GM12878 (cell line): ENCODE results near the gene RSBN1L. TPM values are rescaled to one million over a fixed set of nuclear protein-coding genes. Genes with fewer than 3 reads are reported as not detected.
A peak's percentile ranks its signal among the peaks of the same experiment; 100 is the strongest.

Experiments
- ATAC-seq: fragments of 200-7000 bp; cut with Tn5 transposase; 3 replicates; pipeline ENCODE4 v1.9.1; 2020; ENCODE audit warnings: mild to moderate bottlenecking, moderate library complexity
- BruUV-seq: library from RNA; stranded (reverse); fragments of 400-500 nt; replicated peaks from 2 replicates; lab custom pipeline; 2021; lab: Mats Ljungman, UMichigan
- CTCF ChIA-PET: fragments of 300-600 bp; sonication (Branson Sonifier 250); formaldehyde crosslinking; extraction: SDS; loops from one replicate; lab custom pipeline; 2021; ENCODE audit warnings: inconsistent platforms; lab: Yijun Ruan, JAX
- POLR2A ChIA-PET: fragments of 350-600 bp; formaldehyde crosslinking; extraction: SDS; loops from one replicate; lab custom pipeline; 2021; ENCODE audit warnings: inconsistent platforms; lab: Charles Lee
- RAD21 ChIA-PET: fragments of 300-600 bp; sonication (Branson Sonifier 250); formaldehyde crosslinking; loops from one replicate; lab custom pipeline; 2023; ENCODE audit warnings: antibody characterized with exemption; ENCODE audit not compliant: unreplicated experiment; lab: Charles Lee
- SMC1A ChIA-PET: fragments of 300-600 bp; sonication (Branson Sonifier 250); formaldehyde crosslinking; loops from one replicate; lab custom pipeline; 2023; ENCODE audit not compliant: unreplicated experiment, uncharacterized antibody; lab: Charles Lee
- DNase-seq: peaks from one replicate; pipeline ENCODE4 v3.0.0-alpha.2; 2011; ENCODE audit warnings: low read depth, low spot score
- FAIRE-seq: peaks from 3 replicates; lab custom pipeline; 2011; peaks lifted over from hg19 to GRCh38; lab: Jason Lieb, UNC
- H2AFZ ChIP-seq: 2 replicates; pipeline ENCODE4 v1.6.0; 2011; ENCODE audit warnings: low read depth, low read length, control low read depth; ENCODE audit not compliant: control insufficient read depth
- H3K27ac ChIP-seq: 2 replicates; pipeline ENCODE4 v1.5.1; 2011; ENCODE audit warnings: control low read depth; ENCODE audit not compliant: control insufficient read depth, insufficient read depth
- H3K27me3 ChIP-seq, 2 experiments: replicated peaks in 1 of 2; 2 replicates each; pipeline versions ENCODE4 v1.6.0 to v1.6.1; 2011; ENCODE audit warnings: low read length in 1 of 2; ENCODE audit not compliant: control insufficient read depth in 2 of 2, insufficient read depth in 2 of 2
- H3K36me3 ChIP-seq, 2 experiments: 2 replicates each; pipeline ENCODE4 v1.5.1; 2011; ENCODE audit warnings: low read length in 1 of 2; ENCODE audit not compliant: control insufficient read depth in 2 of 2, insufficient read depth in 2 of 2
- H3K4me1 ChIP-seq: 2 replicates; pipeline ENCODE4 v1.6.1; 2011; ENCODE audit warnings: mild to moderate bottlenecking, low read length, moderate library complexity, mixed read lengths; ENCODE audit not compliant: control insufficient read depth, insufficient read depth
- H3K4me2 ChIP-seq: 2 replicates; pipeline ENCODE4 v1.6.0; 2011; ENCODE audit warnings: control low read depth; ENCODE audit not compliant: control insufficient read depth, insufficient read depth
- H3K4me3 ChIP-seq: fragments of 200-600 bp; sonication (generic); 2 replicates; pipeline ENCODE4 v1.5.1; 2016
- H3K79me2 ChIP-seq: 2 replicates; pipeline ENCODE4 v1.6.0; 2011; ENCODE audit warnings: low read length; ENCODE audit not compliant: control insufficient read depth, insufficient read depth
- H3K9ac ChIP-seq: 2 replicates; pipeline ENCODE4 v1.8.0; 2011; ENCODE audit warnings: low read length, control low read depth, mixed read lengths; ENCODE audit not compliant: control insufficient read depth, insufficient read depth
- H3K9me3 ChIP-seq: replicated peaks from 3 replicates; pipeline ENCODE4 v1.5.1; 2011; ENCODE audit warnings: mild to moderate bottlenecking, low read length; ENCODE audit not compliant: control insufficient read depth, insufficient read depth
- H4K20me1 ChIP-seq: 2 replicates; pipeline ENCODE4 v1.6.0; 2011; ENCODE audit not compliant: control insufficient read depth, insufficient read depth
- ATF2 ChIP-seq: IDR thresholded peaks from 2 replicates; pipeline ENCODE4 v1.6.1; 2012; ENCODE audit warnings: low read length, inconsistent platforms
- PAX5 ChIP-seq: IDR thresholded peaks from 2 replicates; pipeline ENCODE4 v1.6.1; 2011; ENCODE audit warnings: low read depth, low read length, borderline replicate concordance
- PKNOX1 ChIP-seq: fragments of 450-650 bp; IDR thresholded peaks from 2 replicates; pipeline ENCODE4 v1.6.1; 2016; ENCODE audit warnings: mild to moderate bottlenecking
- USF1 ChIP-seq: IDR thresholded peaks from 2 replicates; pipeline ENCODE4 v1.6.1; 2011; ENCODE audit warnings: borderline replicate concordance, low read depth, mild to moderate bottlenecking, moderate library complexity, mixed read lengths, low read length; ENCODE audit not compliant: insufficient read depth; ENCODE audit errors: extremely low read length
- USF2 ChIP-seq: IDR thresholded peaks from 2 replicates; pipeline ENCODE4 v1.6.1; 2011; ENCODE audit warnings: low read depth, low read length, improper control_type of control experiment, borderline replicate concordance
- YBX1 ChIP-seq: fragments of 450-650 bp; IDR thresholded peaks from 2 replicates; pipeline ENCODE4 v1.6.1; 2016; ENCODE audit warnings: antibody characterized with exemption
- ZNF207 ChIP-seq: fragments of 450-650 bp; IDR thresholded peaks from 2 replicates; pipeline ENCODE4 v1.6.1; 2014; ENCODE audit warnings: antibody characterized with exemption, mild to moderate bottlenecking, borderline replicate concordance
- WGBS: methylation state at CpG from one replicate; pipeline ENCODE4 v1.1.6; 2016; ENCODE audit warnings: low lambda C conversion rate; ENCODE audit not compliant: insufficient replicate concordance, insufficient coverage; ENCODE audit errors: missing lambda C conversion rate; 5-methylcytosine and 5-hydroxymethylcytosine counted together
- in situ Hi-C: fragments of 300-500 bp; cut with MboI; formaldehyde crosslinking; loops from 9 replicates; pipeline ENCODE4 v1.14.3; 2018; ENCODE audit warnings: mixed read lengths
- intact Hi-C: fragments of 100-400 bp; cut with micrococcal nuclease; formaldehyde crosslinking; loops from one replicate; pipeline ENCODE4 v1.14.2; 2022; ENCODE audit not compliant: unreplicated experiment
- polyA plus RNA-seq, 11 experiments: library from polyadenylated mRNA; depleted of rRNA in 4 of 11; unstranded in 6 of 11; stranded (reverse) in 5 of 11; fragments of >200 nt; fragmentation: Nextera tagmentation in 4 of 11; fragmentation: Illumina TruSeq in 1 of 11; extraction: Ambion mirVana in 4 of 11; extraction: Trizol in 1 of 11; gene quantifications; 1 replicate in 1 of 11; 2 replicates in 10 of 11; pipeline versions ENCODE4 v1.2.1 to v1.2.3, GENCODE V29; 2011 to 2016; ENCODE audit warnings: inconsistent platforms in 2 of 11, missing spikeins in 2 of 11, low read depth in 1 of 11
- total RNA-seq, 4 experiments: library from RNA; depleted of rRNA in 3 of 4; stranded (reverse); fragments of >200 nt in 3 of 4; fragmentation: Illumina TruSeq in 1 of 4; extraction: Trizol in 1 of 4; gene quantifications; 2 replicates each; pipeline versions ENCODE4 v1.2.1 to v1.2.3, GENCODE V29; 2013 to 2021

RSBN1L gene
- total and polyA plus RNA-seq, 10 of the 15 experiments (the other 5 are each of a cell fraction or from before 2014, with no cell fraction given): 4.5 to 23.7 (median 10.3) TPM

- TF ChIP-seq USF2 (no peak), PKNOX1 (no peak), PAX5 (no peak), ATF2 (no peak), ZNF207 (no peak)
Measured at GRCh38 chr7:77691892-77692491, 4.3 kb upstream of the RSBN1L start (continued).

GRCh38 chr7:77693830-77694583 lies 2.3 kb upstream of the RSBN1L start:
- CTCF ChIA-PET: interaction anchor here (1.1 to 1.4 kb wide), 2 partner anchors 42 to 243 kb away, joined by 5 to 6 read pairs; no protein-coding TSS in a partner anchor
- Histone ChIP-seq H3K36me3 (no peaks in the 10 kb centered on the region), H3K9ac (no peak overlapping the region), H3K4me1 (no peaks in the 10 kb centered on the region), H3K27me3 (no peaks in the 10 kb centered on the region), H3K4me2 (peak overlapping the region; percentile 38; the same call in 1 of the 2 replicates), H3K9me3 (no peaks in the 10 kb centered on the region), H3K27ac (no peak overlapping the region), H3K4me3 (no peak overlapping the region), H4K20me1 (no peaks in the 10 kb centered on the region), H3K79me2 (peaks cover 42% of the 10 kb centered on the region), H2AFZ (no peak overlapping the region)
- SMC1A ChIA-PET: interaction anchor here (0.9 to 1.0 kb wide), 2 partner anchors 235 to 280 kb away, joined by 3 read pairs; no protein-coding TSS in a partner anchor
- intact Hi-C loops: no loop called here
- in situ Hi-C loops: no loop called here
- ATAC-seq: no peak
- POLR2A ChIA-PET: no interaction called here
- BruUV-seq: no TSS peak
- FAIRE-seq: no peak
- RAD21 ChIA-PET: interaction anchor here (1.1 kb wide), 1 partner anchor 65 kb away, joined by 3 read pairs; no protein-coding TSS in a partner anchor
- no peak for TF ChIP-seq YBX1
- no peak for TF ChIP-seq USF1
- DNase-seq: no peak
- WGBS: 90% methylated on average over 14 of the region's 14 CpGs
